Transverse colon (tissue), 3 donors: ENCODE results near the gene HTRA1.

ENCODE experiments used
- CTCF ChIP-seq, 5 experiments: fragments of 200-600 bp in 3 of 5; fragments of 450-650 bp in 2 of 5; sonication (generic) in 3 of 5; IDR thresholded peaks; 1 replicate in 2 of 5; 2 replicates in 3 of 5; pipeline ENCODE4 v1.5.1; 2016 to 2017; ENCODE audit warnings: antibody characterized with exemption in 5 of 5, inconsistent platforms in 3 of 5, mild to moderate bottlenecking in 2 of 5, moderate library complexity in 1 of 5
- POLR2A ChIP-seq: fragments of 450-650 bp; IDR thresholded peaks from one replicate; pipeline ENCODE4 v1.6.1; 2016; ENCODE audit warnings: antibody characterized with exemption, mild to moderate bottlenecking, moderate library complexity

- TF ChIP-seq POLR2A, result no peak
- TF ChIP-seq CTCF (IDR thresholded peaks at IDR 0.05), result no peak
Measured at GRCh38 chr10:122417667-122418066, 43.7 kb upstream of the HTRA1 start.
